Right atrium auricular region (tissue), 2 donors: Measurements from ENCODE around the gene CXADR. TPM values are rescaled to one million over a fixed set of nuclear protein-coding genes. Genes with fewer than 3 reads are reported as not detected.
"Not testable (repeated sequence)": the region's sequence is repeated elsewhere in the genome, so short reads cannot be mapped to it uniquely, and the experiment has no call there.

Experiments
- DNase-seq: peaks from one replicate; pipeline ENCODE4 v3.0.0-alpha.2; 2019; ENCODE audit warnings: low spot score
- H3K27ac ChIP-seq, 2 donors: fragments of 200-600 bp; sonication (generic); 1 replicate in 1 of 2; 2 replicates in 1 of 2; pipeline ENCODE4 v1.5.1; 2016 to 2019
- H3K27me3 ChIP-seq, 2 donors: fragments of 200-600 bp; sonication (generic); one replicate each; pipeline versions ENCODE4 v1.5.1 to v1.6.0; 2017 to 2019
- H3K36me3 ChIP-seq: fragments of 200-600 bp; sonication (generic); one replicate; pipeline ENCODE4 v1.5.1; 2016
- H3K4me1 ChIP-seq, 2 donors: fragments of 200-600 bp; sonication (generic); one replicate each; pipeline versions ENCODE4 v1.5.1 to v1.6.0; 2017 to 2019
- H3K4me3 ChIP-seq, 2 donors: fragments of 200-600 bp; sonication (generic); 1 replicate in 1 of 2; 2 replicates in 1 of 2; pipeline ENCODE4 v1.5.1; 2017 to 2019; ENCODE audit warnings: mild to moderate bottlenecking in 1 of 2, moderate library complexity in 1 of 2
- H3K9me3 ChIP-seq, 2 donors: fragments of 200-600 bp; sonication (generic); one replicate each; pipeline ENCODE4 v1.5.1; 2019
- CTCF ChIP-seq, 2 donors: fragments of 200-600 bp; sonication (generic); IDR thresholded peaks; one replicate each; pipeline ENCODE4 v1.5.1; 2019; ENCODE audit warnings: antibody characterized with exemption in 2 of 2
- total RNA-seq, 2 donors: library from RNA; depleted of rRNA; stranded (reverse); fragments of >200 nt; gene quantifications; one replicate each; pipeline ENCODE4 v1.1.0, GENCODE V29; 2016

Gene CXADR
- total RNA-seq, 2 donors from 2014 or later = 25.8 to 28.8 TPM

GRCh38 chr21:17519965-17520609 lies 7.2 kb downstream of the CXADR start:
- H3K9me3 ChIP-seq = no peaks in the 10 kb centered on the region
- no peaks in the 10 kb centered on the region for H3K36me3 ChIP-seq
- no peak overlapping the region for H3K4me3 ChIP-seq
- H3K27me3 ChIP-seq = no peaks in the 10 kb centered on the region
- H3K27ac ChIP-seq = no peak overlapping the region
- no peaks in the 10 kb centered on the region for H3K4me1 ChIP-seq
- no peak for DNase-seq
- TF ChIP-seq CTCF (IDR thresholded peaks at IDR 0.05) = no peak

GRCh38 chr21:17523007-17523451 lies 10.2 kb downstream of the CXADR start:
- Histone ChIP-seq H3K27me3 (no peaks in the 10 kb centered on the region), H3K4me1 (no peaks in the 10 kb centered on the region), H3K27ac (no peak overlapping the region), H3K4me3 (no peak overlapping the region), H3K36me3 (no peaks in the 10 kb centered on the region), H3K9me3 (no peaks in the 10 kb centered on the region)
- TF ChIP-seq CTCF (IDR thresholded peaks at IDR 0.05) = no peak
- DNase-seq = no peak

- H3K9me3 ChIP-seq, H3K4me3 ChIP-seq, H3K36me3 ChIP-seq, H3K27ac ChIP-seq, DNase-seq, H3K27me3 ChIP-seq, H3K4me1 ChIP-seq: not testable (repeated sequence)
Measured at GRCh38 chr21:17523979-17524494, 11.2 kb downstream of the CXADR start.

- no peak for TF ChIP-seq CTCF (IDR thresholded peaks at IDR 0.05)
- Histone ChIP-seq H3K27ac (no peak overlapping the region), H3K4me3 (no peak overlapping the region), H3K9me3 (no peaks in the 10 kb centered on the region), H3K27me3 (no peaks in the 10 kb centered on the region), H3K4me1 (no peaks in the 10 kb centered on the region), H3K36me3 (no peaks in the 10 kb centered on the region)
- no peak for DNase-seq
Measured at GRCh38 chr21:17524635-17525034, 11.8 kb downstream of the CXADR start.

- Histone ChIP-seq H3K4me1 (no peaks in the 10 kb centered on the region), H3K36me3 (no peaks in the 10 kb centered on the region), H3K4me3 (no peak overlapping the region), H3K27me3 (no peaks in the 10 kb centered on the region), H3K9me3 (no peaks in the 10 kb centered on the region), H3K27ac (no peak overlapping the region)
- DNase-seq = no peak
- TF ChIP-seq CTCF (IDR thresholded peaks at IDR 0.05) = no peak
Measured at GRCh38 chr21:17526776-17527175, 13.9 kb downstream of the CXADR start.

- no peak for TF ChIP-seq CTCF (IDR thresholded peaks at IDR 0.05)
- no peak for DNase-seq
- Histone ChIP-seq H3K9me3 (no peaks in the 10 kb centered on the region), H3K4me1 (no peaks in the 10 kb centered on the region), H3K27me3 (no peaks in the 10 kb centered on the region), H3K27ac (no peak overlapping the region), H3K4me3 (no peak overlapping the region), H3K36me3 (no peaks in the 10 kb centered on the region)
Measured at GRCh38 chr21:17527240-17527639, 14.4 kb downstream of the CXADR start.
